ENCODE data around the gene ACSS1.
A peak's percentile ranks its signal among the peaks of the same experiment; 100 is the strongest.

ACSS1 gene

DNA sequence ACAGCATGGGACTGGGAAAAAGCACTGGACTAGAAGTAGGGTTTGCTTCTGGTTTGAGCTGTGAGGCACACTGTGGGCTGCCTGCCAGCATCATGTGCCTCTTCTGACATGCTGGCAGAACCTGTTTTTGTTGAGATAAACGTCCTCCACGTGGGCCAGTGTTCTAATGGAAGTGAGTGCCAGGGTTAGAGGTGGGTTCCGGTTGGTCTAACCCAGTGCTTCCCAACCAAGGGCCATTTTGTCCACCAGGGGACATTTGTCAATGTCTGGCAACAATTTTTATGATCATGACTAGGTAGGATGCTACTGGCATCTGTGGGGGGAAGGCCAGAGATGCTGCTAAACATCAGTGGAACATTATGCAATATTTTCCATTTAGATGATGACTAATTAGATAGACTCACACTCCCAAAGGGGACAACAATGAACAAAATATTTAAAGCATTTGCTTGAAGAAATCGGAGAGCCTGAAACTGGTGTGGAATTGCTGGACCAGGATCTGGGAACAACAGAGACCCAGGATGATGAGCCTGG lies 57.6 kb downstream of the ACSS1 start:
- no CpG with 5 or more reads among the region's 4 CpGs for WGBS (ENCODE audit: extremely low coverage, insufficient coverage, insufficient read length)
- H4K91ac ChIP-seq (ENCODE audit: low read depth, low read length): no peak overlapping the region
- no peak overlapping the region for H2BK12ac ChIP-seq (ENCODE audit: low read length)

DNA sequence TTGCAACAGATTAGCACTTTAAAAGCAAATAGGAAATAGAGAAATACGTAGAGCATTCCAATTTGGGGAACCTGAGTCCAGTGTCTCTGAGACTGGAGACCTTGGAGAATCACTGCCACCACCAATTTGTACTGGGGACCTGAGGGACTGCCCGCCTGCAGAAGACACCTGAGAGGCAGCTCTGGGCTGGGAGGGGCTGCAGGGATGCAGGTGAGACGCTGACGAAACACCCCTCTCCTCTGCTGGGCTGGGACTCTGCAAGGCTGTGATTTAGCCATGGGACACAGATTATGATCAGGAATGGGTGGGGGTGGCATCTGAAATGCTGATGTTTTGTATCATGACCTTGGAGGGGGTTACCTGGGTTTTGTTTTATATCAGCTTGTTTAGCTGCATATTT lies 58.4 kb downstream of the ACSS1 start:
- H4K91ac ChIP-seq (ENCODE audit: low read depth, low read length): no peak overlapping the region
- H4K12ac ChIP-seq (ENCODE audit: low read depth, low read length): no peak overlapping the region
- H2AK5ac ChIP-seq (ENCODE audit: low read length): no peak overlapping the region
- H3K36me3 ChIP-seq (ENCODE audit: control insufficient read depth in 1 of 2, insufficient read depth in 2 of 2, low read length in 2 of 2): no peaks in the 10 kb centered on the region
- no peaks in the 10 kb centered on the region for H3K27me3 ChIP-seq (ENCODE audit: insufficient read depth, low read length)
- no peak overlapping the region for H3K18ac ChIP-seq (ENCODE audit: low read length)
- no peaks in the 10 kb centered on the region for H3K79me1 ChIP-seq (ENCODE audit: low read length)
- H3K4me2 ChIP-seq (ENCODE audit: low read length): no peak overlapping the region
- H3K14ac ChIP-seq (ENCODE audit: low read length): no peak overlapping the region
- no CpG with 5 or more reads among the region's 4 CpGs for WGBS (ENCODE audit: extremely low coverage, insufficient coverage, insufficient read length)
- H3K4me3 ChIP-seq (ENCODE audit: low read depth, low read length): no peak overlapping the region
- no peaks in the 10 kb centered on the region for H3K79me2 ChIP-seq (ENCODE audit: control insufficient read depth, insufficient read depth, low read length, poor library complexity)
- H3K27ac ChIP-seq (ENCODE audit: low read depth, low read length): no peak overlapping the region
- H3K4ac ChIP-seq (ENCODE audit: low read depth, low read length): no peak overlapping the region
- no peak overlapping the region for H2BK120ac ChIP-seq (ENCODE audit: insufficient read depth, low read length, poor library complexity)
- H3K9me3 ChIP-seq (ENCODE audit: insufficient read depth, low read depth, low read length): no peaks in the 10 kb centered on the region
- H2AFZ ChIP-seq (ENCODE audit: insufficient read depth, low read length, poor library complexity): no peak overlapping the region
- no peak overlapping the region for H2BK5ac ChIP-seq (ENCODE audit: low read depth, low read length, poor library complexity)
- H3K23ac ChIP-seq (ENCODE audit: low read length): no peak overlapping the region
- peak in 1 of 2 donors; percentile 42 for DNase-seq
- H3K9ac ChIP-seq (ENCODE audit: low read length): no peak overlapping the region
- no peak overlapping the region for H4K8ac ChIP-seq (ENCODE audit: low read depth, low read length)
- H3K4me1 ChIP-seq (ENCODE audit: control insufficient read depth in 1 of 2, insufficient read depth in 2 of 2, low read length in 2 of 2): peaks cover 2 to 3% of the 10 kb centered on the region in 2 experiments
- H2BK12ac ChIP-seq (ENCODE audit: low read length): no peak overlapping the region

More for the DNA sequence above, 57.6 kb downstream of the ACSS1 start:
- Histone ChIP-seq H2BK120ac (ENCODE audit: insufficient read depth, low read length, poor library complexity) (no peak overlapping the region), H2AK5ac (ENCODE audit: low read length) (no peak overlapping the region), H3K4me3 (ENCODE audit: low read depth, low read length) (no peak overlapping the region), H2BK5ac (ENCODE audit: low read depth, low read length, poor library complexity) (no peak overlapping the region), H3K4me2 (ENCODE audit: low read length) (no peak overlapping the region), H3K79me1 (ENCODE audit: low read length) (no peaks in the 10 kb centered on the region), H3K27ac (ENCODE audit: low read depth, low read length) (no peak overlapping the region), H3K4ac (ENCODE audit: low read depth, low read length) (no peak overlapping the region), H3K27me3 (ENCODE audit: insufficient read depth, low read length) (no peaks in the 10 kb centered on the region), H3K18ac (ENCODE audit: low read length) (no peak overlapping the region), H4K12ac (ENCODE audit: low read depth, low read length) (no peak overlapping the region), H3K23ac (ENCODE audit: low read length) (no peak overlapping the region), H3K9ac (ENCODE audit: low read length) (no peak overlapping the region), H3K9me3 (ENCODE audit: insufficient read depth, low read depth, low read length) (no peaks in the 10 kb centered on the region), H2AFZ (ENCODE audit: insufficient read depth, low read length, poor library complexity) (no peak overlapping the region), H3K36me3 (ENCODE audit: control insufficient read depth in 1 of 2, insufficient read depth in 2 of 2, low read length in 2 of 2) (no peaks in the 10 kb centered on the region), H3K4me1 (ENCODE audit: control insufficient read depth in 1 of 2, insufficient read depth in 2 of 2, low read length in 2 of 2) (peaks cover 2 to 3% of the 10 kb centered on the region in 2 experiments), H4K8ac (ENCODE audit: low read depth, low read length) (no peak overlapping the region), H3K79me2 (ENCODE audit: control insufficient read depth, insufficient read depth, low read length, poor library complexity) (no peaks in the 10 kb centered on the region), H3K14ac (ENCODE audit: low read length) (no peak overlapping the region)
- peak; percentile 48 to 83 for DNase-seq

DNA sequence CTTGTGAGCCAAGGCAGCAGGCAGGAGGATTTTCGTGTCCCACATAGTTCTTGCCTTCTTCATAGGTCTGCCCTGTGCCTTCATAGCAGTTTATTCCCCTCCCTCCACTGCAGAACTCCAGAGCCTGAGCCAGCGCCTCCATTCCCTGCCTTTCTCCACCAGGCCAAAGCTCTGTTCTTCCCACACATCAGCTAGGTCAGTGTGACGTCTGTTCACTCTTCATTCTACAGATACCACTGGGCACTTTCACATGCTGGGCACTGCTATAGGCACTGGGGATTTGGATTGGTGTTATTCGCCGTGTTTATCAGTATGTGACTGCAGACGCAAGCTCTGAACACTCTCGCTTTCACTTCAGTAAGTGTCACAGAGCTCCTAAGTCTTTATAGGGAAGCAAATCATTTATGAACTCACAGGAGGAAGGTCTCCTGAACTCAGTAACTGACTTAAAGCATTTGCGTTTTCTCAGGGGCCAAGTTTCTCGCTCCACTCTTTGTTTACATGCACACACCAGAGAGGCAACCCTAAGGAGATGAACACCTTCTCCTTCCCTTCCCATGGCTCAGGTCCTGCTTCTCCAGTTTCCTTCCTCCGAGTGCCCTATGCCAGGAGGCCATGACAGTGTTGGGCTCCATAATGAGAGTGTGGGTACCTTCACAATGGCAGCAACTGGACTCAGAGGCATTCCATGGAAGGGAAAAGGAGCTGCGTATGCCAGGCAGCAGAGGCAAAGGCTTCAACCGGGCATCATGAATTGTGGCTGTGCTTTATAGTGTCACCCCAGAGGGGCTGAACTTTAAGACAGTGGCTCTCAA lies 59.1 kb downstream of the ACSS1 start:
- no peak overlapping the region for H2BK12ac ChIP-seq (ENCODE audit: low read length)
- no peaks in the 10 kb centered on the region for H3K27me3 ChIP-seq (ENCODE audit: insufficient read depth, low read length)
- no peaks in the 10 kb centered on the region for H3K9me3 ChIP-seq (ENCODE audit: insufficient read depth, low read depth, low read length)
- no peak overlapping the region for H2BK120ac ChIP-seq (ENCODE audit: insufficient read depth, low read length, poor library complexity)
- WGBS (ENCODE audit: extremely low coverage, insufficient coverage, insufficient read length): no CpG with 5 or more reads among the region's 12 CpGs
- no peak overlapping the region for H3K18ac ChIP-seq (ENCODE audit: low read length)
- H3K4me3 ChIP-seq (ENCODE audit: low read depth, low read length): no peak overlapping the region
- no peak overlapping the region for H4K91ac ChIP-seq (ENCODE audit: low read depth, low read length)
- no peak overlapping the region for H3K9ac ChIP-seq (ENCODE audit: low read length)
- H3K23ac ChIP-seq (ENCODE audit: low read length): no peak overlapping the region
- no peak for DNase-seq
- no peak overlapping the region for H2AFZ ChIP-seq (ENCODE audit: insufficient read depth, low read length, poor library complexity)
- H4K8ac ChIP-seq (ENCODE audit: low read depth, low read length): no peak overlapping the region
- no peak overlapping the region for H2BK5ac ChIP-seq (ENCODE audit: low read depth, low read length, poor library complexity)
- H2AK5ac ChIP-seq (ENCODE audit: low read length): no peak overlapping the region
- no peak overlapping the region for H4K12ac ChIP-seq (ENCODE audit: low read depth, low read length)
- no peak overlapping the region for H3K4me2 ChIP-seq (ENCODE audit: low read length)
- H3K79me2 ChIP-seq (ENCODE audit: control insufficient read depth, insufficient read depth, low read length, poor library complexity): no peaks in the 10 kb centered on the region
- H3K79me1 ChIP-seq (ENCODE audit: low read length): no peaks in the 10 kb centered on the region
- H3K14ac ChIP-seq (ENCODE audit: low read length): no peak overlapping the region
- H3K36me3 ChIP-seq (ENCODE audit: control insufficient read depth in 1 of 2, insufficient read depth in 2 of 2, low read length in 2 of 2): no peaks in the 10 kb centered on the region
- H3K27ac ChIP-seq (ENCODE audit: low read depth, low read length): no peak overlapping the region
- no peak overlapping the region for H3K4ac ChIP-seq (ENCODE audit: low read depth, low read length)
- peaks cover 2 to 3% of the 10 kb centered on the region in 2 experiments for H3K4me1 ChIP-seq (ENCODE audit: control insufficient read depth in 1 of 2, insufficient read depth in 2 of 2, low read length in 2 of 2)

DNA sequence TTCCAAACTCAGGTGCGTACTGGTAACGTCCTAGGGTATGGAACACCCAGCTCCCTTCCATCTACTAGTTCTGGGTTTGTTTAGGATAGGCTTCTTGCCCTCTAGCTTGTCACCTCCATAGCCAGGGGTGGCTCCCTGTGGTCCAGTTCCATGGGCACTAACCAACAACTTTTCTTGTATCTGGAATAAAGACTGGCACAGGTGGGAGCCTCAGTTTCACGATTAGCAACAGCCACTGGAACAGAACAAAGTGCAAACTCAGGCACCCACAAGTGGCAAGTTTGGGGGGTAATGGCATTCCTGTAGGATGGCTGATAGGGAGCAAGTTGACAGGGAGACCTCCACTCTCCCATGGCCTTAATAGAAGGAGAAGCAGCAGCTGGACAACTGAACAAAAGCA lies 59.8 kb downstream of the ACSS1 start:
- no peak overlapping the region for H2AK5ac ChIP-seq (ENCODE audit: low read length)
- no peak overlapping the region for H3K4ac ChIP-seq (ENCODE audit: low read depth, low read length)
- no CpG with 5 or more reads among the region's 3 CpGs for WGBS (ENCODE audit: extremely low coverage, insufficient coverage, insufficient read length)
- H2BK120ac ChIP-seq (ENCODE audit: insufficient read depth, low read length, poor library complexity): no peak overlapping the region
- no peak for DNase-seq
- H2AFZ ChIP-seq (ENCODE audit: insufficient read depth, low read length, poor library complexity): no peak overlapping the region
- H3K9ac ChIP-seq (ENCODE audit: low read length): no peak overlapping the region
- H3K4me2 ChIP-seq (ENCODE audit: low read length): no peak overlapping the region
- no peak overlapping the region for H3K4me3 ChIP-seq (ENCODE audit: low read depth, low read length)
- no peak overlapping the region for H3K23ac ChIP-seq (ENCODE audit: low read length)
- no peaks in the 10 kb centered on the region for H3K36me3 ChIP-seq (ENCODE audit: control insufficient read depth in 1 of 2, insufficient read depth in 2 of 2, low read length in 2 of 2)
- H2BK5ac ChIP-seq (ENCODE audit: low read depth, low read length, poor library complexity): no peak overlapping the region
- H3K79me2 ChIP-seq (ENCODE audit: control insufficient read depth, insufficient read depth, low read length, poor library complexity): no peaks in the 10 kb centered on the region
- H3K79me1 ChIP-seq (ENCODE audit: low read length): no peaks in the 10 kb centered on the region
- H3K14ac ChIP-seq (ENCODE audit: low read length): no peak overlapping the region
- no peak overlapping the region for H2BK12ac ChIP-seq (ENCODE audit: low read length)
- no peak overlapping the region for H4K91ac ChIP-seq (ENCODE audit: low read depth, low read length)
- no peak overlapping the region for H3K18ac ChIP-seq (ENCODE audit: low read length)
- no peaks in the 10 kb centered on the region for H3K9me3 ChIP-seq (ENCODE audit: insufficient read depth, low read depth, low read length)
- H3K4me1 ChIP-seq (ENCODE audit: control insufficient read depth in 1 of 2, insufficient read depth in 2 of 2, low read length in 2 of 2): peaks cover 2 to 3% of the 10 kb centered on the region in 2 experiments
- no peaks in the 10 kb centered on the region for H3K27me3 ChIP-seq (ENCODE audit: insufficient read depth, low read length)
- no peak overlapping the region for H4K12ac ChIP-seq (ENCODE audit: low read depth, low read length)
- no peak overlapping the region for H3K27ac ChIP-seq (ENCODE audit: low read depth, low read length)
- H4K8ac ChIP-seq (ENCODE audit: low read depth, low read length): no peak overlapping the region
